Neural cell (in vitro differentiated cells): ENCODE measurements around the gene SLC38A9.

Experiments used
- EP300 ChIP-seq: fragments of 450-650 bp; conservative IDR thresholded peaks from 2 replicates; pipeline ENCODE4 v1.6.1; 2014; ENCODE audit warnings: antibody characterized with exemption, mild to moderate bottlenecking, moderate library complexity; ENCODE audit not compliant: poor library complexity, severe bottlenecking
- POLR2AphosphoS5 ChIP-seq: IDR thresholded peaks from 2 replicates; pipeline ENCODE4 v1.6.1; 2012

DNA sequence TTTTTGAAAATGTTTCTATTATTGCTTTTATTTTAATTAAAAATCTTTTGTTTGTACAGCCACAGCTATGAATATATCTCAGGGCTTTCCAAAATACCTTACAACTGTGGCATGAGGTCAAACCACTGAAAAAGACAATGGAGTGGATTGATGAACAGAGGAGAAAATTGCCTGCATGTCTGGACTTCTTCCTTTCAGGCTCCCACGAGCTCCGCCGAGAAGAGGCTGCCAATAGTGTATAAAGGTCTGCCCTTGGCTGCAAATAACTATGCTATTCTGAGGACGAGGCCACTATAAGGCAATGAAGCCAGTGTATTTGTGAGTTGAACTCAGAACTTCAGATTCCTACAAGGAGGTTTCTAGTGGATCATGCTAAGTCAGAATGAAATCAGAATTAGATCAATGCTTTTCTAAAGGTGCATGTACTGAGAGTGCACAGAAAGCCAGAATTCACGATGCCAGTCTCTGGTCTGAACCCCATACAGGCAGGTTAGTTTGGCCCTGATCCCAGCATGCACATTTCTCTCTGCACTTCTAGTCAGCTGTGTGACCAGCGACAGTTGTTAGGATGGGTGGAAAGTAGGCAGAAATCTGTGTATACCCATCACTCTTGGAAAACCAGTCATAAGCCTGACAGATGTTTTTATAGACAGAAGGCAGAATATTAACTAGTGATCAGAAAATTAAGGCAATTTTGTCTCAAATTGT is 134.6 kb downstream of the SLC38A9 start:
- no peak for TF ChIP-seq EP300
- TF ChIP-seq POLR2AphosphoS5, result no peak
